ENCODE data around the gene KCNG1.

GRCh38 chr20:50981714-50982048 lies 41.2 kb downstream of the KCNG1 start:
- TF ChIP-seq, protein P1, sequence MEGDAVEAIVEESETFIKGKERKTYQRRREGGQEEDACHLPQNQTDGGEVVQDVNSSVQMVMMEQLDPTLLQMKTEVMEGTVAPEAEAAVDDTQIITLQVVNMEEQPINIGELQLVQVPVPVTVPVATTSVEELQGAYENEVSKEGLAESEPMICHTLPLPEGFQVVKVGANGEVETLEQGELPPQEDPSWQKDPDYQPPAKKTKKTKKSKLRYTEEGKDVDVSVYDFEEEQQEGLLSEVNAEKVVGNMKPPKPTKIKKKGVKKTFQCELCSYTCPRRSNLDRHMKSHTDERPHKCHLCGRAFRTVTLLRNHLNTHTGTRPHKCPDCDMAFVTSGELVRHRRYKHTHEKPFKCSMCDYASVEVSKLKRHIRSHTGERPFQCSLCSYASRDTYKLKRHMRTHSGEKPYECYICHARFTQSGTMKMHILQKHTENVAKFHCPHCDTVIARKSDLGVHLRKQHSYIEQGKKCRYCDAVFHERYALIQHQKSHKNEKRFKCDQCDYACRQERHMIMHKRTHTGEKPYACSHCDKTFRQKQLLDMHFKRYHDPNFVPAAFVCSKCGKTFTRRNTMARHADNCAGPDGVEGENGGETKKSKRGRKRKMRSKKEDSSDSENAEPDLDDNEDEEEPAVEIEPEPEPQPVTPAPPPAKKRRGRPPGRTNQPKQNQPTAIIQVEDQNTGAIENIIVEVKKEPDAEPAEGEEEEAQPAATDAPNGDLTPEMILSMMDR (conservative IDR thresholded peaks at IDR 0.05), result peak; percentile 44
- no peak for TF ChIP-seq ZFX (IDR thresholded peaks at IDR 0.05)
